HepG2 (cell line): ENCODE data around the gene TMEM53. TPM values are rescaled to one million over a fixed set of nuclear protein-coding genes. Genes with fewer than 3 reads are reported as not detected.

Source experiments
- ATAC-seq: fragments of 200-7000 bp; cut with Tn5 transposase; 3 replicates; pipeline ENCODE4 v1.9.1; 2020; ENCODE audit warnings: mild to moderate bottlenecking, moderate library complexity
- BruUV-seq: library from RNA; stranded (reverse); fragments of 400-500 nt; replicated peaks from 2 replicates; lab custom pipeline; 2021; lab: Mats Ljungman, UMichigan
- CTCF ChIA-PET: fragments of 300-600 bp; formaldehyde crosslinking; extraction: SDS; loops from one replicate; lab custom pipeline; 2021; ENCODE audit warnings: low total read pairs, inconsistent platforms, low intra/inter-chr PET ratio; lab: Yijun Ruan, JAX
- POLR2A ChIA-PET: fragments of 350-600 bp; sonication (Branson Sonifier 250); formaldehyde crosslinking; loops from one replicate; lab custom pipeline; 2020; ENCODE audit warnings: antibody characterized with exemption, inconsistent platforms; lab: Yijun Ruan, JAX
- DNase-seq: peaks from one replicate; pipeline ENCODE4 v3.0.0-alpha.2; 2015; ENCODE audit warnings: low spot score
- FAIRE-seq: peaks from 3 replicates; lab custom pipeline; 2011; peaks lifted over from hg19 to GRCh38; lab: Jason Lieb, UNC
- H2AFZ ChIP-seq: one replicate; pipeline ENCODE4 v1.6.1; 2011; ENCODE audit warnings: low read length, inconsistent platforms
- H3K27ac ChIP-seq: fragments of 300-600 bp; 3 replicates; pipeline ENCODE4 v1.8.0; 2011; ENCODE audit warnings: mixed run types, mild to moderate bottlenecking, mixed read lengths, low read length, inconsistent platforms; ENCODE audit not compliant: insufficient read depth; ENCODE audit errors: extremely low read length
- H3K27me3 ChIP-seq, 2 experiments: fragments of 200-600 bp in 1 of 2; 2 replicates in 1 of 2; 3 replicates in 1 of 2; pipeline versions ENCODE4 v1.6.0 to v1.8.0; 2011; ENCODE audit warnings: low read length in 2 of 2, mild to moderate bottlenecking in 2 of 2, moderate library complexity in 2 of 2, inconsistent platforms in 1 of 2; ENCODE audit not compliant: insufficient read depth in 2 of 2, control insufficient read depth in 1 of 2
- H3K36me3 ChIP-seq, 2 experiments: fragments of 200-600 bp in 1 of 2; replicated peaks in 1 of 2; 2 replicates in 1 of 2; 3 replicates in 1 of 2; pipeline versions ENCODE4 v1.5.1 to v1.8.0; 2011; ENCODE audit warnings: low read length in 2 of 2, inconsistent platforms in 1 of 2; ENCODE audit not compliant: insufficient read depth in 2 of 2, control insufficient read depth in 1 of 2
- H3K4me1 ChIP-seq: 2 replicates; pipeline ENCODE4 v1.5.1; 2012; ENCODE audit warnings: low read length, inconsistent platforms; ENCODE audit not compliant: insufficient read depth
- H3K4me2 ChIP-seq: 2 replicates; pipeline ENCODE4 v1.6.0; 2011; ENCODE audit warnings: low read depth, low read length, inconsistent platforms
- H3K4me3 ChIP-seq, 3 experiments: fragments of 200-600 bp in 1 of 3; sonication (generic), shearing (Covaris generic) in 1 of 3; replicated peaks in 1 of 3; 2 replicates each; pipeline ENCODE4 v1.5.1; 2011 to 2016; ENCODE audit warnings: low read length in 3 of 3, inconsistent platforms in 2 of 3, low read depth in 2 of 3, mild to moderate bottlenecking in 2 of 3, control low read depth in 1 of 3, mixed read lengths in 1 of 3; ENCODE audit not compliant: insufficient read depth in 1 of 3
- H3K79me2 ChIP-seq: one replicate; pipeline ENCODE4 v1.6.1; 2011; ENCODE audit warnings: low read length, inconsistent platforms; ENCODE audit not compliant: insufficient read depth
- H3K9ac ChIP-seq: 2 replicates; pipeline ENCODE4 v1.6.0; 2011; ENCODE audit warnings: mild to moderate bottlenecking, low read depth, low read length, inconsistent platforms; ENCODE audit not compliant: insufficient read depth
- H3K9me3 ChIP-seq: 2 replicates; pipeline ENCODE4 v1.5.1; 2012; ENCODE audit warnings: mild to moderate bottlenecking, low read length
- H4K20me1 ChIP-seq: 2 replicates; pipeline ENCODE4 v1.6.0; 2011; ENCODE audit warnings: inconsistent platforms, mild to moderate bottlenecking, low read length, moderate library complexity; ENCODE audit not compliant: insufficient read depth
- HDAC2 ChIP-seq: sonication (generic); formaldehyde crosslinking; IDR thresholded peaks from 2 replicates; pipeline ENCODE4 v1.4.0; 2020; ENCODE audit warnings: missing genetic modification reagents
- HHEX ChIP-seq: IDR thresholded peaks from 2 replicates; pipeline ENCODE4 v1.6.1; 2016; ENCODE audit warnings: control low read depth
- HNRNPL ChIP-seq: fragments of 200-400 bp; formaldehyde crosslinking; IDR thresholded peaks from 2 replicates; pipeline ENCODE4 v1.6.1; 2017; ENCODE audit warnings: mild to moderate bottlenecking, low read depth, low read length
- KMT2B ChIP-seq: IDR thresholded peaks from 2 replicates; pipeline ENCODE4 v1.6.1; 2016; ENCODE audit warnings: missing genetic modification reagents, missing compliant biosample characterization
- NR2F1 ChIP-seq, 2 experiments: fragments of 450-650 bp in 1 of 2; formaldehyde crosslinking in 1 of 2; IDR thresholded peaks; 2 replicates each; pipeline versions ENCODE4 v1.5.0 to v1.6.1; 2016 to 2020; ENCODE audit warnings: mild to moderate bottlenecking in 1 of 2, missing compliant biosample characterization in 1 of 2, missing genetic modification reagents in 1 of 2, moderate library complexity in 1 of 2
- RFXAP ChIP-seq: sonication (generic); formaldehyde crosslinking; IDR thresholded peaks from 2 replicates; pipeline ENCODE4 v1.4.0; 2020; ENCODE audit warnings: missing genetic modification reagents, borderline replicate concordance
- SOX13 ChIP-seq, 3 experiments: fragments of 450-650 bp in 1 of 3; sonication (generic) in 1 of 3; formaldehyde crosslinking in 1 of 3; IDR thresholded peaks in 2 of 3; conservative IDR thresholded peaks in 1 of 3; 2 replicates each; pipeline versions ENCODE4 v1.5.0 to v1.6.1; 2016 to 2020; ENCODE audit warnings: antibody characterized with exemption in 1 of 3, mild to moderate bottlenecking in 1 of 3, missing compliant biosample characterization in 1 of 3, missing genetic modification reagents in 1 of 3, moderate library complexity in 1 of 3
- ZBTB38 ChIP-seq: sonication (generic); formaldehyde crosslinking; IDR thresholded peaks from 2 replicates; pipeline ENCODE4 v1.5.1; 2020; ENCODE audit warnings: mild to moderate bottlenecking, missing genetic modification reagents
- WGBS: methylation state at CpG from one replicate; pipeline ENCODE4 v1.1.6; 2017; ENCODE audit warnings: low lambda C conversion rate; 5-methylcytosine and 5-hydroxymethylcytosine counted together
- in situ Hi-C: cut with HindIII; loops from 2 replicates; pipeline ENCODE4 v1.10.0; 2017; ENCODE audit warnings: low pct_unique_long_range_greater_than_20kb; ENCODE audit not compliant: extremely low pct_ligation_motif_present
- intact Hi-C: fragments of 100-400 bp; cut with micrococcal nuclease; formaldehyde crosslinking; loops from one replicate; pipeline ENCODE4 v1.10.0; 2022; ENCODE audit not compliant: unreplicated experiment
- polyA plus RNA-seq, 8 experiments: library from polyadenylated mRNA; depleted of rRNA in 3 of 8; stranded (reverse) in 7 of 8; unstranded in 1 of 8; fragments of >200 nt; fragmentation: Illumina TruSeq in 4 of 8; extraction: Trizol in 4 of 8; gene quantifications; 2 replicates each; pipeline versions ENCODE4 v1.2.1 to v1.2.3, GENCODE V29; 2011 to 2016; ENCODE audit warnings: low read depth in 4 of 8, missing spikeins in 1 of 8, mixed read lengths in 1 of 8; ENCODE audit not compliant: insufficient read depth in 1 of 8
- total RNA-seq, 5 experiments: library from RNA; depleted of rRNA; stranded (reverse); fragments of >200 nt; fragmentation: Illumina TruSeq; extraction: Trizol; gene quantifications; 2 replicates each; pipeline ENCODE4 v1.2.3, GENCODE V29; 2016; ENCODE audit warnings: low read depth in 1 of 5
- TF ChIP-seq, protein P1 (sequence below): sonication (generic); formaldehyde crosslinking; IDR thresholded peaks from 2 replicates; pipeline ENCODE4 v1.8.0; 2022; ENCODE audit warnings: mild to moderate bottlenecking, missing genetic modification reagents
- TF ChIP-seq, protein P2 (sequence below): sonication (generic); formaldehyde crosslinking; IDR thresholded peaks from 2 replicates; pipeline ENCODE4 v1.4.0; 2020; ENCODE audit warnings: mild to moderate bottlenecking, missing genetic modification reagents
- TF ChIP-seq, protein P3 (sequence below): sonication (generic); formaldehyde crosslinking; IDR thresholded peaks from 2 replicates; pipeline ENCODE4 v1.4.0; 2020; ENCODE audit warnings: missing genetic modification reagents

TMEM53 gene
- total and polyA plus RNA-seq, 2 of the 13 experiments (the other 11 are each of a cell fraction or from before 2014, with no cell fraction given), result 12.6 to 20.2 TPM

DNA sequence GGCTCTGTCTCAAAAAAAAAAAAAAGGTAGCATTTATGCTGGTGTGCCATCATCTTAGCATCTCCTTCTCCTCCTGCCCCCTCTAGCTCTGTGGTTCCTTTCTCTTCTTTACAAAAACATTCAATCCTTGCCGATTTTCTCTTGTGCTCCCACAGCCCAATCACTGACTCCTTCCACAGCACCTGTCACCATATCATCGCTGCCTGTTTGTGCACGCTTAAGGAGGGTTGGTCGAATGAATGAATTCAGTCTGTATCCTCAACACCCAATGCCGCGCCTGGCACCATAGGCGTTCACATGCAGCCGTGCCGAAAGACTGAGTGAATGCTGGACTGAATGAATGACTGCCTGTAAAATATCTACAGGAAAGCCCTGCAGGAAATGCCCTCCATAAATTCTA lies 48.8 kb upstream of the TMEM53 start:
- in situ Hi-C loops, result no loop called here
- TF ChIP-seq SOX13 (IDR thresholded peaks at IDR 0.05), result no peak
- TF ChIP-seq SOX13 (CRISPR knock-in tag; conservative IDR thresholded peaks at IDR 0.05 in 1 of 2, IDR thresholded peaks at IDR 0.05 in 1 of 2), result no peak
- TF ChIP-seq ZBTB38 (CRISPR knock-in tag), result no peak
- no peak for TF ChIP-seq RFXAP (CRISPR knock-in tag)
- TF ChIP-seq, protein P1, sequence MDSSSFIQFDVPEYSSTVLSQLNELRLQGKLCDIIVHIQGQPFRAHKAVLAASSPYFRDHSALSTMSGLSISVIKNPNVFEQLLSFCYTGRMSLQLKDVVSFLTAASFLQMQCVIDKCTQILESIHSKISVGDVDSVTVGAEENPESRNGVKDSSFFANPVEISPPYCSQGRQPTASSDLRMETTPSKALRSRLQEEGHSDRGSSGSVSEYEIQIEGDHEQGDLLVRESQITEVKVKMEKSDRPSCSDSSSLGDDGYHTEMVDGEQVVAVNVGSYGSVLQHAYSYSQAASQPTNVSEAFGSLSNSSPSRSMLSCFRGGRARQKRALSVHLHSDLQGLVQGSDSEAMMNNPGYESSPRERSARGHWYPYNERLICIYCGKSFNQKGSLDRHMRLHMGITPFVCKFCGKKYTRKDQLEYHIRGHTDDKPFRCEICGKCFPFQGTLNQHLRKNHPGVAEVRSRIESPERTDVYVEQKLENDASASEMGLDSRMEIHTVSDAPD (CRISPR knock-in tag), result no peak
- no peak for TF ChIP-seq HNRNPL
- TF ChIP-seq HHEX (CRISPR knock-in tag), result no peak
- no peak for TF ChIP-seq KMT2B (CRISPR knock-in tag)
- TF ChIP-seq HDAC2 (CRISPR knock-in tag), result no peak
- no peak for TF ChIP-seq NR2F1 (CRISPR knock-in tag; IDR thresholded peaks at IDR 0.05)
- TF ChIP-seq, protein P2, sequence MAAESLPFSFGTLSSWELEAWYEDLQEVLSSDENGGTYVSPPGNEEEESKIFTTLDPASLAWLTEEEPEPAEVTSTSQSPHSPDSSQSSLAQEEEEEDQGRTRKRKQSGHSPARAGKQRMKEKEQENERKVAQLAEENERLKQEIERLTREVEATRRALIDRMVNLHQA (CRISPR knock-in tag), result no peak
- TF ChIP-seq, protein P3, sequence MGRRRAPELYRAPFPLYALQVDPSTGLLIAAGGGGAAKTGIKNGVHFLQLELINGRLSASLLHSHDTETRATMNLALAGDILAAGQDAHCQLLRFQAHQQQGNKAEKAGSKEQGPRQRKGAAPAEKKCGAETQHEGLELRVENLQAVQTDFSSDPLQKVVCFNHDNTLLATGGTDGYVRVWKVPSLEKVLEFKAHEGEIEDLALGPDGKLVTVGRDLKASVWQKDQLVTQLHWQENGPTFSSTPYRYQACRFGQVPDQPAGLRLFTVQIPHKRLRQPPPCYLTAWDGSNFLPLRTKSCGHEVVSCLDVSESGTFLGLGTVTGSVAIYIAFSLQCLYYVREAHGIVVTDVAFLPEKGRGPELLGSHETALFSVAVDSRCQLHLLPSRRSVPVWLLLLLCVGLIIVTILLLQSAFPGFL (CRISPR knock-in tag), result no peak
- H3K9ac ChIP-seq, result no peak overlapping the region
- H3K9me3 ChIP-seq, result no peaks in the 10 kb centered on the region
- no TSS peak for BruUV-seq
- POLR2A ChIA-PET, result interaction anchor here (1.9 to 4.9 kb wide), 3 partner anchors 9 to 62 kb away, joined by 8 to 241 read pairs (median 23); partner anchors contain the start of gene RNU5D-1
- H4K20me1 ChIP-seq, result no peaks in the 10 kb centered on the region
- CTCF ChIA-PET, result no interaction called here
- no peak for FAIRE-seq
- H3K4me1 ChIP-seq, result peaks cover 57% of the 10 kb centered on the region
- no peak overlapping the region for H3K4me3 ChIP-seq
- intact Hi-C loops, result no loop called here
- H3K79me2 ChIP-seq, result no peaks in the 10 kb centered on the region
- no peak for DNase-seq
- H3K27me3 ChIP-seq, result 0 out of 5 replicates have a peak, but pooled peaks cover 0 to 4% of the 10 kb centered on the region in 2 experiments
- H2AFZ ChIP-seq, result no peak overlapping the region
- 74% methylated on average over 9 of the region's 9 CpGs for WGBS
- no peak for ATAC-seq
- no peaks in the 10 kb centered on the region for H3K36me3 ChIP-seq
- no peak overlapping the region for H3K27ac ChIP-seq
- no peak overlapping the region for H3K4me2 ChIP-seq
